ENCODE data around the gene DUOX2. TPM values are rescaled to one million over a fixed set of nuclear protein-coding genes. Genes with fewer than 3 reads are reported as not detected.

The DUOX2 gene
- total and polyA plus RNA-seq, 4 donors = 1.0 to 3.8 (median 2.1) TPM

- ATAC-seq (ENCODE audit: insufficient read depth, low FRiP score) (no peak), DNase-seq (no peak)
- Histone ChIP-seq H3K4me3 (no peak overlapping the region), H3K27me3 (ENCODE audit: control insufficient read depth in 3 of 3, insufficient read depth in 3 of 3, low read length in 2 of 3) (peaks cover 13 to 72% (median 65%) of the 10 kb centered on the region in 3 donors), H3K9ac (ENCODE audit: insufficient read depth in 1 of 2, low read length in 2 of 2) (no peak overlapping the region), H3K9me3 (ENCODE audit: control insufficient read depth in 4 of 4, insufficient read depth in 3 of 4, low read length in 3 of 4) (peaks cover 0 to 14% (median 0%) of the 10 kb centered on the region in 4 donors), H3K4me1 (ENCODE audit: control insufficient read depth in 5 of 5, insufficient read depth in 5 of 5, low read length in 5 of 5) (peaks cover 0 to 20% (median 0%) of the 10 kb centered on the region in 5 donors), H3K27ac (ENCODE audit: low read depth in 1 of 2, low read length in 1 of 2) (no peak overlapping the region), H3K36me3 (ENCODE audit: control insufficient read depth in 4 of 4, insufficient read depth in 4 of 4, low read length in 4 of 4) (peaks cover 0 to 1% (median 0%) of the 10 kb centered on the region in 4 donors)
- 8 to 16% methylated on average over 2 of the region's 2 CpGs for WGBS, 2 donors
- no peak for TF ChIP-seq CTCF (IDR thresholded peaks at IDR 0.05; ENCODE audit: control extremely low read depth, extremely low read depth)
Measured at GRCh38 chr15:45114751-45115085, 746 bp upstream of the DUOX2 start.

GRCh38 chr15:45113380-45113990 lies 487 bp downstream of the DUOX2 start:
- ATAC-seq (ENCODE audit: insufficient read depth, low FRiP score) (no peak), DNase-seq (no peak)
- no peaks in the 10 kb centered on the region for H3K36me3 ChIP-seq (ENCODE audit: control insufficient read depth in 4 of 4, insufficient read depth in 4 of 4, low read length in 4 of 4)
- H3K27me3 ChIP-seq (ENCODE audit: control insufficient read depth in 3 of 3, insufficient read depth in 3 of 3, low read length in 2 of 3) = peaks cover 13 to 82% (median 75%) of the 10 kb centered on the region in 3 donors
- no peak overlapping the region for H3K27ac ChIP-seq (ENCODE audit: low read depth in 1 of 2, low read length in 1 of 2)
- peaks cover 0 to 20% (median 0%) of the 10 kb centered on the region in 5 donors for H3K4me1 ChIP-seq (ENCODE audit: control insufficient read depth in 5 of 5, insufficient read depth in 5 of 5, low read length in 5 of 5)
- no peak overlapping the region for H3K9ac ChIP-seq (ENCODE audit: insufficient read depth in 1 of 2, low read length in 2 of 2)
- WGBS, 2 donors = 10% methylated on average over 14 of the region's 14 CpGs
- H3K9me3 ChIP-seq (ENCODE audit: control insufficient read depth in 4 of 4, insufficient read depth in 3 of 4, low read length in 3 of 4) = peaks cover 0 to 14% (median 0%) of the 10 kb centered on the region in 4 donors
- no peak for TF ChIP-seq CTCF (IDR thresholded peaks at IDR 0.05; ENCODE audit: control extremely low read depth, extremely low read depth)
- H3K4me3 ChIP-seq = no peak overlapping the region

GRCh38 chr15:45112591-45113379 lies 1.2 kb downstream of the DUOX2 start:
- H3K4me1 ChIP-seq (ENCODE audit: control insufficient read depth in 5 of 5, insufficient read depth in 5 of 5, low read length in 5 of 5) = peaks cover 0 to 20% (median 0%) of the 10 kb centered on the region in 5 donors
- peaks cover 0 to 14% (median 0%) of the 10 kb centered on the region in 4 donors for H3K9me3 ChIP-seq (ENCODE audit: control insufficient read depth in 4 of 4, insufficient read depth in 3 of 4, low read length in 3 of 4)
- DNase-seq (no peak), ATAC-seq (ENCODE audit: insufficient read depth, low FRiP score) (peak; percentile 5)
- H3K27me3 ChIP-seq (ENCODE audit: control insufficient read depth in 3 of 3, insufficient read depth in 3 of 3, low read length in 2 of 3) = peaks cover 13 to 86% (median 73%) of the 10 kb centered on the region in 3 donors
- H3K27ac ChIP-seq (ENCODE audit: low read depth in 1 of 2, low read length in 1 of 2) = no peak overlapping the region
- WGBS, 2 donors = 3% methylated on average over 57 to 58 of the region's 58 CpGs
- H3K9ac ChIP-seq (ENCODE audit: insufficient read depth in 1 of 2, low read length in 2 of 2) = no peak overlapping the region
- no peak overlapping the region for H3K4me3 ChIP-seq
- no peaks in the 10 kb centered on the region for H3K36me3 ChIP-seq (ENCODE audit: control insufficient read depth in 4 of 4, insufficient read depth in 4 of 4, low read length in 4 of 4)
- no peak for TF ChIP-seq CTCF (IDR thresholded peaks at IDR 0.05; ENCODE audit: control extremely low read depth, extremely low read depth)
